HL-60 (cell line): ENCODE data around the gene TRMT10B.

Experiments
- POLR2AphosphoS5 ChIP-seq: IDR thresholded peaks from 2 replicates; pipeline ENCODE4 v1.6.1; 2012; ENCODE audit warnings: low read depth
- TF ChIP-seq, protein P1 (sequence below): IDR thresholded peaks from one replicate; pipeline ENCODE4 v1.5.1; 2011; ENCODE audit warnings: low read length, control low read depth, inconsistent platforms; ENCODE audit not compliant: insufficient read depth

DNA sequence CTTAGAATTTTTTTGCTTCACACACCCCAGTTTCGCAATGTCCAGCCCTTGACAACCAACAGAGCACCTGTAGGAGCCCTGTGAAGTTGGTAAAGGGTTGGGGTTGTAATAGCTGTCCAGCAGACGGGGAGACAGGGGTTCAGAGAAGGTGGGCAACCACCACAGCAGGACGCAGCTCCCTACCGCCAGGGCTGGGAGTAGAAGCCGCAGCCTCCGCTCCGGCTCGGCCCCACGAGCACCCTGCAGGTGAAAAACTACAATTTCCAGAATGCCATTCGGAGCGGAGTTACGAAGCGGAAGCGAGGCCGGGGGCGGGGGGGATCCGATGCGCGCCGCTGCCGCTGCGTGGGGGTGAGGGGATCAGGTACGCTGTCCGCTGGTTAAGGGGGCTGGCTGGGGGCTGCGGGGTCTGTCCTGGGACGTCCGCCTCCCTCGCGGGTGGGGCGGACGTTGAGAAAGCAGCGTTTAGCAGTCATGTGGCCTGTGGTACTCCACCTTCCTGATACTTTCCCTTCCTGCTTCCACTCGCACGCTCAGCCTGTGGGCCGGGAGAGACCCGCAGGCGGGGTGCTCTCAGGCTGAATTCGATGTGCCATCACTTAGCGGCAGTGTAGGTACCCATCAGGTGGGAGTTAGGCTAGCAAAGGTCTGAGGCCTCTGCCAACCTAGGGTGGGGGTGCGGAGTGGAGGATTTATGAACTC, at the start of gene TRMT10B:
- TF ChIP-seq, protein P1, sequence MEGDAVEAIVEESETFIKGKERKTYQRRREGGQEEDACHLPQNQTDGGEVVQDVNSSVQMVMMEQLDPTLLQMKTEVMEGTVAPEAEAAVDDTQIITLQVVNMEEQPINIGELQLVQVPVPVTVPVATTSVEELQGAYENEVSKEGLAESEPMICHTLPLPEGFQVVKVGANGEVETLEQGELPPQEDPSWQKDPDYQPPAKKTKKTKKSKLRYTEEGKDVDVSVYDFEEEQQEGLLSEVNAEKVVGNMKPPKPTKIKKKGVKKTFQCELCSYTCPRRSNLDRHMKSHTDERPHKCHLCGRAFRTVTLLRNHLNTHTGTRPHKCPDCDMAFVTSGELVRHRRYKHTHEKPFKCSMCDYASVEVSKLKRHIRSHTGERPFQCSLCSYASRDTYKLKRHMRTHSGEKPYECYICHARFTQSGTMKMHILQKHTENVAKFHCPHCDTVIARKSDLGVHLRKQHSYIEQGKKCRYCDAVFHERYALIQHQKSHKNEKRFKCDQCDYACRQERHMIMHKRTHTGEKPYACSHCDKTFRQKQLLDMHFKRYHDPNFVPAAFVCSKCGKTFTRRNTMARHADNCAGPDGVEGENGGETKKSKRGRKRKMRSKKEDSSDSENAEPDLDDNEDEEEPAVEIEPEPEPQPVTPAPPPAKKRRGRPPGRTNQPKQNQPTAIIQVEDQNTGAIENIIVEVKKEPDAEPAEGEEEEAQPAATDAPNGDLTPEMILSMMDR = no peak
- TF ChIP-seq POLR2AphosphoS5 = peak; percentile 48; the same call in 1 of the 2 replicates
